HCT116 (cell line): ENCODE measurements around the gene DNAAF5. TPM values are rescaled to one million over a fixed set of nuclear protein-coding genes. Genes with fewer than 3 reads are reported as not detected.

ENCODE experiments used
- ATAC-seq: fragments of 200-7000 bp; cut with Tn5 transposase; 2 replicates; pipeline ENCODE4 v1.9.1; 2020; ENCODE audit warnings: mild to moderate bottlenecking, moderate library complexity
- BruUV-seq: library from RNA; stranded (reverse); fragments of 400-500 nt; replicated peaks from 2 replicates; lab custom pipeline; 2021; lab: Mats Ljungman, UMichigan
- CTCF ChIA-PET: fragments of 300-600 bp; sonication (Branson Sonifier 250); formaldehyde crosslinking; loops from one replicate; lab custom pipeline; 2021; ENCODE audit warnings: antibody characterized with exemption; lab: Charles Lee
- POLR2A ChIA-PET: fragments of 300-600, 350-600 bp; sonication (Branson Sonifier 250); formaldehyde crosslinking; loops from one replicate; lab custom pipeline; 2021; ENCODE audit warnings: antibody characterized with exemption; lab: Charles Lee
- RAD21 ChIA-PET, 2 experiments: fragments of 300-600 bp; sonication (Branson Sonifier 250); formaldehyde crosslinking; loops; one replicate each; lab custom pipeline; 2023; ENCODE audit warnings: low total read pairs in 2 of 2; ENCODE audit not compliant: uncharacterized antibody in 2 of 2, unreplicated experiment in 2 of 2, low non-redundant PET in 1 of 2; lab: Charles Lee
- DNase-seq: peaks from one replicate; pipeline ENCODE4 v3.0.0-alpha.2; 2010; ENCODE audit warnings: low read depth, low spot score
- H2AFZ ChIP-seq: fragments of 200-600 bp; shearing (Covaris generic), sonication (generic); 2 replicates; pipeline ENCODE4 v1.6.1; 2017; ENCODE audit warnings: low read depth, mixed run types, mixed read lengths, antibody characterized with exemption, low read length; ENCODE audit not compliant: poor library complexity, severe bottlenecking
- H3K27ac ChIP-seq: 2 replicates; pipeline ENCODE4 v1.5.1; 2012; ENCODE audit warnings: low read depth, low read length
- H3K27me3 ChIP-seq: fragments of 200-600 bp; sonication (generic); 2 replicates; pipeline ENCODE4 v1.6.1; 2016; ENCODE audit warnings: mixed run types, low read length, mixed read lengths; ENCODE audit not compliant: insufficient read depth
- H3K36me3 ChIP-seq, 2 experiments: fragments of 200-500 bp in 1 of 2; fragments of 200-600 bp in 1 of 2; sonication (Bioruptor generic) in 1 of 2; sonication (generic) in 1 of 2; 2 replicates each; pipeline versions ENCODE4 v1.5.1 to v1.6.1; 2014 to 2016; ENCODE audit warnings: low read length in 2 of 2, inconsistent platforms in 1 of 2, mixed read lengths in 1 of 2, mixed run types in 1 of 2; ENCODE audit not compliant: insufficient read depth in 2 of 2, control insufficient read depth in 1 of 2
- H3K4me1 ChIP-seq, 2 experiments: fragments of 200-600 bp in 1 of 2; sonication (generic) in 1 of 2; 2 replicates each; pipeline versions ENCODE4 v1.5.1 to v1.6.1; 2012 to 2017; ENCODE audit warnings: low read length in 2 of 2, inconsistent platforms in 1 of 2, mild to moderate bottlenecking in 1 of 2, mixed read lengths in 1 of 2, mixed run types in 1 of 2, moderate library complexity in 1 of 2; ENCODE audit not compliant: insufficient read depth in 2 of 2, control insufficient read depth in 1 of 2
- H3K4me2 ChIP-seq: fragments of 200-600 bp; sonication (generic); 2 replicates; pipeline ENCODE4 v1.6.1; 2017; ENCODE audit warnings: mixed run types, low read length, mixed read lengths
- H3K4me3 ChIP-seq, 2 experiments: fragments of 200-600 bp in 1 of 2; sonication (generic) in 1 of 2; replicated peaks in 1 of 2; 2 replicates each; pipeline ENCODE4 v1.5.1; 2011 to 2016; ENCODE audit warnings: low read length in 2 of 2, control low read depth in 1 of 2, low read depth in 1 of 2, mild to moderate bottlenecking in 1 of 2, mixed read lengths in 1 of 2, mixed run types in 1 of 2
- H3K79me2 ChIP-seq: fragments of 200-600 bp; sonication (generic); 2 replicates; pipeline ENCODE4 v1.6.1; 2017; ENCODE audit warnings: mild to moderate bottlenecking, mixed run types, low read length, moderate library complexity, mixed read lengths; ENCODE audit not compliant: insufficient read depth
- H3K9ac ChIP-seq: fragments of 200-600 bp; sonication (generic); 2 replicates; pipeline ENCODE4 v1.6.1; 2016; ENCODE audit warnings: low read length, mixed read lengths
- H3K9me2 ChIP-seq: fragments of 200-600 bp; sonication (generic), shearing (Covaris generic); 2 replicates; pipeline ENCODE4 v1.6.1; 2017; ENCODE audit warnings: mixed run types, mild to moderate bottlenecking, moderate library complexity; ENCODE audit not compliant: insufficient read depth
- H3K9me3 ChIP-seq, 2 experiments: fragments of 200-500 bp in 1 of 2; fragments of 200-600 bp in 1 of 2; sonication (Bioruptor generic) in 1 of 2; sonication (generic) in 1 of 2; 2 replicates each; pipeline ENCODE4 v1.6.1; 2014 to 2017; ENCODE audit warnings: low read length in 2 of 2, mixed read lengths in 2 of 2, inconsistent platforms in 1 of 2, low read depth in 1 of 2, mild to moderate bottlenecking in 1 of 2, mixed run types in 1 of 2, moderate library complexity in 1 of 2; ENCODE audit not compliant: control insufficient read depth in 1 of 2, insufficient read depth in 1 of 2
- H4K20me1 ChIP-seq: fragments of 200-600 bp; sonication (generic), shearing (Covaris generic); 2 replicates; pipeline ENCODE4 v1.6.1; 2017; ENCODE audit warnings: mixed run types, mild to moderate bottlenecking, moderate library complexity; ENCODE audit not compliant: insufficient read depth
- CEBPB ChIP-seq: IDR thresholded peaks from 2 replicates; pipeline ENCODE4 v1.6.1; 2012; ENCODE audit warnings: low read depth
- FOSL1 ChIP-seq: IDR thresholded peaks from 2 replicates; pipeline ENCODE4 v1.6.1; 2012; ENCODE audit warnings: low read depth
- POLR2A ChIP-seq: IDR thresholded peaks from 2 replicates; pipeline ENCODE4 v1.7.0; 2011; ENCODE audit warnings: borderline replicate concordance; ENCODE audit not compliant: insufficient read depth, insufficient read length; ENCODE audit errors: extremely low read depth
- POLR2AphosphoS5 ChIP-seq: IDR thresholded peaks from 2 replicates; pipeline ENCODE4 v1.6.1; 2011; ENCODE audit warnings: mild to moderate bottlenecking, low read depth, low read length, moderate library complexity
- YY1 ChIP-seq: IDR thresholded peaks from 2 replicates; pipeline ENCODE4 v1.6.1; 2011; ENCODE audit warnings: low read length, low read depth, moderate library complexity, mild to moderate bottlenecking; ENCODE audit not compliant: insufficient replicate concordance; ENCODE audit errors: extremely low read depth
- ZBTB33 ChIP-seq: IDR thresholded peaks from 2 replicates; pipeline ENCODE4 v1.6.1; 2011; ENCODE audit warnings: mild to moderate bottlenecking, low read length, moderate library complexity; ENCODE audit not compliant: insufficient replicate concordance; ENCODE audit errors: extremely low read depth
- intact Hi-C: fragments of 100-400 bp; cut with micrococcal nuclease; formaldehyde crosslinking; loops from 2 replicates; pipeline ENCODE4 v1.10.0; 2022
- total RNA-seq: library from RNA; stranded (reverse); gene quantifications from one replicate; pipeline ENCODE4 v1.2.1, GENCODE V29; 2021; ENCODE audit not compliant: unreplicated experiment

DNAAF5 gene
- total RNA-seq, 1 experiment from 2014 or later = 69.4 TPM

GRCh38 chr7:772861-773621, 46.5 kb downstream of the DNAAF5 start (continued):
- TF ChIP-seq FOSL1 = no peak

DNA sequence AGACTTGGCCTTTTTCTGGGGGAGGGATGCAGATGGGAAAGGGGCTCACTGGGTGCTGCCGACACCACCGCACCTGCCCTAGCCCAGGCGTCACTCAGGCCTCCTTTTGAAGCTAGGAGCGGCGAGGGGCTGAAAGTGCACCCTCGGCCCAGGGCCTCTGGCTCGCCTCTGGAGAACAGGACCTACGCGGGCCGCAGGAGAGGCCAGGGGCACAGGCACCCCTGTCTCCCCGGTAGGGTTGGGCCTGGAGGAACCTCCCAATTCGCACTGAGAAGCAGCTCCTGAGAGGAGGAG, 47.1 kb downstream of the DNAAF5 start:
- Histone ChIP-seq H3K79me2 (no peaks in the 10 kb centered on the region), H3K9me3 (no peaks in the 10 kb centered on the region), H2AFZ (no peak overlapping the region), H4K20me1 (no peaks in the 10 kb centered on the region), H3K4me2 (no peak overlapping the region), H3K4me1 (no peaks in the 10 kb centered on the region), H3K9ac (no peak overlapping the region), H3K36me3 (peaks cover 9 to 12% of the 10 kb centered on the region in 2 experiments; a peak in 3 of 4 replicates), H3K27me3 (no peaks in the 10 kb centered on the region), H3K27ac (no peak overlapping the region), H3K9me2 (no peaks in the 10 kb centered on the region), H3K4me3 (no peak overlapping the region)
- TF ChIP-seq YY1 (no peak), ZBTB33 (no peak), POLR2AphosphoS5 (no peak), CEBPB (no peak), POLR2A (no peak)
- ChIA-PET RAD21 (no interaction called here), POLR2A (no interaction called here), CTCF (interaction anchor here (1.1 to 1.7 kb wide), 2 partner anchors 132 to 452 kb away, joined by 3 to 9 read pairs; no protein-coding TSS in a partner anchor)
- ATAC-seq = no peak
- DNase-seq = no peak
- intact Hi-C loops = no loop called here
- BruUV-seq = no TSS peak
